ENCODE results near the gene CRTAC1.

CRTAC1 gene

GRCh38 chr10:97820096-97820704 is 210.2 kb downstream of the CRTAC1 start:
- H3K4me3 ChIP-seq (ENCODE audit: insufficient read depth, low read depth, low read length): no peak overlapping the region
- peaks cover 13% of the 10 kb centered on the region for H3K4me1 ChIP-seq (ENCODE audit: control insufficient read depth, insufficient read depth, low read length)
- 92 to 94% methylated on average over 8 of the region's 8 CpGs for WGBS, 2 experiments
- no peaks in the 10 kb centered on the region for H3K36me3 ChIP-seq (ENCODE audit: control insufficient read depth, insufficient read depth, low read length)
- H3K9me3 ChIP-seq (ENCODE audit: control insufficient read depth, low read length): no peaks in the 10 kb centered on the region
- H3K27ac ChIP-seq (ENCODE audit: insufficient read depth, low read depth, low read length, poor library complexity, severe bottlenecking): no peak overlapping the region
- H3K27me3 ChIP-seq (ENCODE audit: control insufficient read depth, insufficient read depth, low read length, poor library complexity, severe bottlenecking): no peaks in the 10 kb centered on the region

DNA sequence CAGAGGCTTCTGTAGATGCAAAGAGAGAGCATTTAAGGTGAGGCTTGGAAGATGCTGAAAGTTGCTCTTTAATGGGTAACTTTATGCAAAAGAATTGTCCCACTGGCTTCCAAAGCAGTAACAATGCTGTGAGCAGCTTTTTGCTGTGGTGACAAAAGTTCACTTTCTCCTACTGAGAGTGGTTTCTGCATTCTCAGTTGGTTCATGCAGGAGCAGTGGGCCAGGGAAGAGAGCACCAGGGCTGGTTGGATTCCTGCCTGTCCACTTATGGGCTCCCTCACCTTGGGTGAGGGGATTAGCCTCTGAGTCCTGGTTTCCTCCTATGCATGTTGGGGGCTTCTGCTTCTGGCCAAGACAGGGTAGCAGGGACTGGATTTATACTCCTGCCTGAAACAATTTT is 211.8 kb downstream of the CRTAC1 start:
- no peaks in the 10 kb centered on the region for H3K27me3 ChIP-seq (ENCODE audit: control insufficient read depth, insufficient read depth, low read length, poor library complexity, severe bottlenecking)
- no peak overlapping the region for H3K27ac ChIP-seq (ENCODE audit: insufficient read depth, low read depth, low read length, poor library complexity, severe bottlenecking)
- no peaks in the 10 kb centered on the region for H3K36me3 ChIP-seq (ENCODE audit: control insufficient read depth, insufficient read depth, low read length)
- H3K4me3 ChIP-seq (ENCODE audit: insufficient read depth, low read depth, low read length): no peak overlapping the region
- H3K4me1 ChIP-seq (ENCODE audit: control insufficient read depth, insufficient read depth, low read length): peaks cover 13% of the 10 kb centered on the region
- no peaks in the 10 kb centered on the region for H3K9me3 ChIP-seq (ENCODE audit: control insufficient read depth, low read length)

DNA sequence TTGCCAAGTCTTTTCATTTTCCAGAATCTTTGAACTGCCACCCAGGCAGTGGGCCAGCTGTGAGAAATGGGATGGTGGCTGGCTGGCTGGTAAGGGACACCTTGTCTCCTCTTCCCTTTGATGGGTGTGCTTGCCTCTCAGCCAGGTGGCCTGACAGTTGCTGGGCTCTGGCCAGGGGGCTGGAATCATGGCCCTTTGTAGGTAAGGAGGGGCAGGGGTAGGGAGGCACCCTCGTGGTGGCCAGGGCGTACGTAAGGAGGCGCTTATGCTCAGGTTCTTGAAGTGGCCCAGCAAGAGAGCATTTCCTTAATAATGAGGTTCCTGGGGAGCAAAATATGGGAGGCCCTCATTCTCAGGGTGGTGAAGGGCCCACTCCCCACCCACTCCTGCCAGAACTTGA is 213.8 kb downstream of the CRTAC1 start:
- H3K4me1 ChIP-seq (ENCODE audit: control insufficient read depth, insufficient read depth, low read length): peaks cover 4% of the 10 kb centered on the region
- H3K36me3 ChIP-seq (ENCODE audit: control insufficient read depth, insufficient read depth, low read length): no peaks in the 10 kb centered on the region
- no peaks in the 10 kb centered on the region for H3K27me3 ChIP-seq (ENCODE audit: control insufficient read depth, insufficient read depth, low read length, poor library complexity, severe bottlenecking)
- WGBS, 2 experiments: 89 to 91% methylated on average over 4 of the region's 4 CpGs
- no peaks in the 10 kb centered on the region for H3K9me3 ChIP-seq (ENCODE audit: control insufficient read depth, low read length)
- no peak overlapping the region for H3K4me3 ChIP-seq (ENCODE audit: insufficient read depth, low read depth, low read length)
- H3K27ac ChIP-seq (ENCODE audit: insufficient read depth, low read depth, low read length, poor library complexity, severe bottlenecking): no peak overlapping the region

Measured in ectodermal cell (in vitro differentiated cells).